CD4-positive, alpha-beta T cell treated with Interleukin-12 subunit alpha and Interleukin-12 subunit beta, for 1 hour (primary cell): ENCODE results near the gene GJB4.
"Not testable (repeated sequence)": the region's sequence is repeated elsewhere in the genome, so short reads cannot be mapped to it uniquely, and the experiment has no call there.

Experiments used
- DNase-seq: peaks from one replicate; pipeline ENCODE4 v3.0.0-alpha.2; 2020

The GJB4 gene

GRCh38 chr1:34746785-34747637 lies 12.5 kb upstream of the GJB4 start:
- DNase-seq = no peak

GRCh38 chr1:34747638-34747941 lies 11.9 kb upstream of the GJB4 start:
- DNase-seq = no peak

- DNase-seq = no peak
These were observed 9.5 kb upstream of the GJB4 start for GRCh38 chr1:34749992-34750391.

GRCh38 chr1:34750610-34751009 lies 8.9 kb upstream of the GJB4 start:
- DNase-seq = no peak

- DNase-seq = no peak
These were observed 6.4 kb upstream of the GJB4 start for GRCh38 chr1:34753163-34753562.

GRCh38 chr1:34754964-34755637 lies 4.4 kb upstream of the GJB4 start, which contains the start of gene GJB5:
GJB5 (plus strand) TSS chr1:34755047; CDS start chr1:34757331, 2,284 bp downstream.
- DNase-seq = no peak

- DNase-seq = no peak
These were observed 3.6 kb upstream of the GJB4 start for GRCh38 chr1:34755961-34756360.

- no peak for DNase-seq
These were observed 2.2 kb upstream of the GJB4 start for GRCh38 chr1:34757386-34757785.

GRCh38 chr1:34758751-34759150 lies 789 bp upstream of the GJB4 start:
- no peak for DNase-seq

- DNase-seq = no peak
These were observed 1.7 kb downstream of the GJB4 start for GRCh38 chr1:34761176-34761761.

GRCh38 chr1:34761776-34762307 lies 2.3 kb downstream of the GJB4 start:
- no peak for DNase-seq

- no peak for DNase-seq
These were observed 3.1 kb downstream of the GJB4 start for GRCh38 chr1:34762474-34763141.

GRCh38 chr1:34763142-34763781 lies 3.7 kb downstream of the GJB4 start:
- DNase-seq = no peak

- no peak for DNase-seq
These were observed 9.3 kb downstream of the GJB4 start for GRCh38 chr1:34768856-34769255.

GRCh38 chr1:34770891-34771504 lies 11.5 kb downstream of the GJB4 start:
- DNase-seq = no peak

GRCh38 chr1:34771573-34772371 lies 12.2 kb downstream of the GJB4 start:
- no peak for DNase-seq

- DNase-seq = not testable (repeated sequence)
These were observed 13.6 kb downstream of the GJB4 start for GRCh38 chr1:34773114-34773513.

- DNase-seq = no peak
These were observed 15.4 kb downstream of the GJB4 start for GRCh38 chr1:34774957-34775356.

- no peak for DNase-seq
These were observed 17.4 kb downstream of the GJB4 start for GRCh38 chr1:34776911-34777310.

- no peak for DNase-seq
These were observed 18.2 kb downstream of the GJB4 start for GRCh38 chr1:34777519-34778321.

GRCh38 chr1:34778381-34778780 lies 18.8 kb downstream of the GJB4 start:
- DNase-seq = no peak
